HT1080 (cell line): ENCODE measurements around the gene CPT1B. TPM values are rescaled to one million over a fixed set of nuclear protein-coding genes. Genes with fewer than 3 reads are reported as not detected.

Source experiments
- total RNA-seq: library from RNA; depleted of rRNA; stranded (reverse); fragments of >200 nt; shearing (Covaris generic); gene quantifications from 2 replicates; pipeline ENCODE4 v1.2.3, GENCODE V29; 2014; rRNA removed

CPT1B gene
- total RNA-seq, 1 experiment from 2014 or later, result 12.5 TPM

Other genes starting within 250 kb of the CPT1B start
- 40.0 and 44.6 TPM in 2 replicates for gene PPP6R2, start 235.1 kb downstream of the CPT1B start, total RNA-seq
- 65.2 and 76.2 TPM in 2 replicates for gene SBF1, start 103.4 kb downstream of the CPT1B start, total RNA-seq
- 0.67 and 0.79 TPM in 2 replicates for gene ADM2, start 96.9 kb downstream of the CPT1B start, total RNA-seq
- 0.13 TPM in 1 of 2 replicates, not detected in the other for gene MIOX, start 91.6 kb downstream of the CPT1B start, total RNA-seq
- gene LMF2, start 70.7 kb downstream of the CPT1B start, total RNA-seq, result 36.7 and 54.3 TPM in 2 replicates
- 65.3 and 73.2 TPM in 2 replicates for gene NCAPH2, start 70.2 kb downstream of the CPT1B start, total RNA-seq
- gene SCO2, start 52.8 kb downstream of the CPT1B start, total RNA-seq, result 6.4 and 7.7 TPM in 2 replicates
- gene TYMP, start 48.4 kb downstream of the CPT1B start, total RNA-seq, result 2.0 and 2.1 TPM in 2 replicates
- not detected in 2 replicates for gene KLHDC7B, start 32.5 kb downstream of the CPT1B start, total RNA-seq
- not detected in 2 replicates for gene SYCE3, start 15.5 kb downstream of the CPT1B start, total RNA-seq
- gene CHKB, start 4.4 kb upstream of the CPT1B start, total RNA-seq, result 17.8 and 22.3 TPM in 2 replicates
- 0.37 and 0.47 TPM in 2 replicates for gene MAPK8IP2, start 22.4 kb upstream of the CPT1B start, total RNA-seq
- 11.0 and 11.3 TPM in 2 replicates for gene ARSA, start 49.7 kb upstream of the CPT1B start, total RNA-seq
- gene SHANK3, start 94.4 kb upstream of the CPT1B start, total RNA-seq, result 0.58 and 0.63 TPM in 2 replicates
- gene ACR, start 159.8 kb upstream of the CPT1B start, total RNA-seq, result not detected in 2 replicates
- gene RABL2B, start 205.2 kb upstream of the CPT1B start, total RNA-seq, result 12.5 and 20.8 TPM in 2 replicates